Measurements from ENCODE around the gene CERS5. TPM values are rescaled to one million over a fixed set of nuclear protein-coding genes. Genes with fewer than 3 reads are reported as not detected.
A peak's percentile ranks its signal among the peaks of the same experiment; 100 is the strongest.

Gene CERS5
- total RNA-seq, 1 donor from 2014 or later: 48.0 TPM

- Mint-ChIP-seq H3K36me3 (no peaks in the 10 kb centered on the region), H3K4me3 (no peak overlapping the region), H3K27me3 (ENCODE audit: insufficient read depth, low read depth) (peaks cover 13% of the 10 kb centered on the region), H3K4me1 (peaks cover 63% of the 10 kb centered on the region), H3K27ac (peak overlapping the region; percentile 90), H3K9me3 (no peaks in the 10 kb centered on the region)
- Histone ChIP-seq H4K20me1 (ENCODE audit: low read depth) (no peaks in the 10 kb centered on the region), H3K27me3 (no peaks in the 10 kb centered on the region), H2AFZ (replicated peaks) (no peak overlapping the region), H3K36me3 (no peaks in the 10 kb centered on the region), H3K79me2 (ENCODE audit: low read depth) (peaks cover under 1% of the 10 kb centered on the region), H3K9me3 (ENCODE audit: low read depth) (no peaks in the 10 kb centered on the region), H3K4me2 (no peak overlapping the region), H3K27ac (no peak overlapping the region), H3K4me1 (peaks cover 27% of the 10 kb centered on the region), H3F3A (ENCODE audit: low read depth) (peaks cover 24% of the 10 kb centered on the region), H3K4me3 (no peak overlapping the region), H3K9ac (no peak overlapping the region)
- TF ChIP-seq EZH2 (IDR thresholded peaks at IDR 0.05): no peak
- no peak for TF ChIP-seq EZH2phosphoT487 (IDR thresholded peaks at IDR 0.05)
- TF ChIP-seq, protein P1, sequence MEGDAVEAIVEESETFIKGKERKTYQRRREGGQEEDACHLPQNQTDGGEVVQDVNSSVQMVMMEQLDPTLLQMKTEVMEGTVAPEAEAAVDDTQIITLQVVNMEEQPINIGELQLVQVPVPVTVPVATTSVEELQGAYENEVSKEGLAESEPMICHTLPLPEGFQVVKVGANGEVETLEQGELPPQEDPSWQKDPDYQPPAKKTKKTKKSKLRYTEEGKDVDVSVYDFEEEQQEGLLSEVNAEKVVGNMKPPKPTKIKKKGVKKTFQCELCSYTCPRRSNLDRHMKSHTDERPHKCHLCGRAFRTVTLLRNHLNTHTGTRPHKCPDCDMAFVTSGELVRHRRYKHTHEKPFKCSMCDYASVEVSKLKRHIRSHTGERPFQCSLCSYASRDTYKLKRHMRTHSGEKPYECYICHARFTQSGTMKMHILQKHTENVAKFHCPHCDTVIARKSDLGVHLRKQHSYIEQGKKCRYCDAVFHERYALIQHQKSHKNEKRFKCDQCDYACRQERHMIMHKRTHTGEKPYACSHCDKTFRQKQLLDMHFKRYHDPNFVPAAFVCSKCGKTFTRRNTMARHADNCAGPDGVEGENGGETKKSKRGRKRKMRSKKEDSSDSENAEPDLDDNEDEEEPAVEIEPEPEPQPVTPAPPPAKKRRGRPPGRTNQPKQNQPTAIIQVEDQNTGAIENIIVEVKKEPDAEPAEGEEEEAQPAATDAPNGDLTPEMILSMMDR (IDR thresholded peaks at IDR 0.05): no peak
- no peak for DNase-seq (ENCODE audit: low spot score)
Observed at GRCh38 chr12:50107416-50108268, 59.5 kb downstream of the CERS5 start.

- Mint-ChIP-seq H3K27ac (peak overlapping the region; percentile 44), H3K4me1 (peaks cover 58% of the 10 kb centered on the region), H3K9me3 (no peaks in the 10 kb centered on the region), H3K4me3 (no peak overlapping the region), H3K27me3 (ENCODE audit: insufficient read depth, low read depth) (peaks cover 11% of the 10 kb centered on the region), H3K36me3 (no peaks in the 10 kb centered on the region)
- no peak overlapping the region for H3K4me2 ChIP-seq
- H3K27ac ChIP-seq: no peak overlapping the region
- H3K9me3 ChIP-seq (ENCODE audit: low read depth): no peaks in the 10 kb centered on the region
- no peaks in the 10 kb centered on the region for H3K27me3 ChIP-seq
- H3K79me2 ChIP-seq (ENCODE audit: low read depth): no peaks in the 10 kb centered on the region
- H3F3A ChIP-seq (ENCODE audit: low read depth): peaks cover 19% of the 10 kb centered on the region
- H4K20me1 ChIP-seq (ENCODE audit: low read depth): no peaks in the 10 kb centered on the region
- TF ChIP-seq, protein P1 (IDR thresholded peaks at IDR 0.05): no peak
- H3K4me1 ChIP-seq: peaks cover 27% of the 10 kb centered on the region
- no peak overlapping the region for H3K9ac ChIP-seq
- DNase-seq (ENCODE audit: low spot score): no peak
- H2AFZ ChIP-seq (replicated peaks): no peak overlapping the region
- no peak overlapping the region for H3K4me3 ChIP-seq
- H3K36me3 ChIP-seq: no peaks in the 10 kb centered on the region
Observed at GRCh38 chr12:50106907-50107306, 60.3 kb downstream of the CERS5 start.

GRCh38 chr12:50105913-50106450 lies 61.2 kb downstream of the CERS5 start:
- no peaks in the 10 kb centered on the region for H3K79me2 ChIP-seq (ENCODE audit: low read depth)
- no peak for TF ChIP-seq EZH2 (IDR thresholded peaks at IDR 0.05)
- TF ChIP-seq, protein P1 (IDR thresholded peaks at IDR 0.05): no peak
- no peak for TF ChIP-seq EZH2phosphoT487 (IDR thresholded peaks at IDR 0.05)
- H3K4me1 ChIP-seq: peaks cover 23% of the 10 kb centered on the region
- DNase-seq (ENCODE audit: low spot score): no peak
- no peak overlapping the region for H2AFZ ChIP-seq (replicated peaks)
- no peaks in the 10 kb centered on the region for H3K9me3 Mint-ChIP-seq
- peaks cover 3% of the 10 kb centered on the region for H3K36me3 Mint-ChIP-seq
- peaks cover 3% of the 10 kb centered on the region for H4K20me1 ChIP-seq (ENCODE audit: low read depth)
- H3K4me2 ChIP-seq: no peak overlapping the region
- peaks cover 11% of the 10 kb centered on the region for H3K27me3 Mint-ChIP-seq (ENCODE audit: insufficient read depth, low read depth)
- peak overlapping the region; percentile 86 for H3K27ac Mint-ChIP-seq
- H3K4me3 ChIP-seq: no peak overlapping the region
- H3K9ac ChIP-seq: no peak overlapping the region
- no peak overlapping the region for H3K27ac ChIP-seq
- H3F3A ChIP-seq (ENCODE audit: low read depth): peaks cover 23% of the 10 kb centered on the region
- no peaks in the 10 kb centered on the region for H3K9me3 ChIP-seq (ENCODE audit: low read depth)
- H3K27me3 ChIP-seq: no peaks in the 10 kb centered on the region
- peaks cover 53% of the 10 kb centered on the region for H3K4me1 Mint-ChIP-seq
- H3K36me3 ChIP-seq: no peaks in the 10 kb centered on the region
- no peak overlapping the region for H3K4me3 Mint-ChIP-seq
